SK-N-SH (cell line): ENCODE measurements around the gene SLC7A5. TPM values are rescaled to one million over a fixed set of nuclear protein-coding genes. Genes with fewer than 3 reads are reported as not detected.

ENCODE experiments used
- CTCF ChIA-PET: fragments of 300-600, 350-600 bp; formaldehyde crosslinking; extraction: SDS; loops from one replicate; lab custom pipeline; 2021; lab: Yijun Ruan, JAX
- POLR2A ChIA-PET: fragments of 350-600 bp; sonication (Branson Sonifier 250); formaldehyde crosslinking; extraction: SDS; loops from one replicate; lab custom pipeline; 2020; ENCODE audit warnings: antibody characterized with exemption, inconsistent platforms; lab: Yijun Ruan, JAX
- DNase-seq: peaks from one replicate; pipeline ENCODE4 v3.0.0; 2012
- H2AFZ ChIP-seq: fragments of 200-600 bp; sonication (generic); 2 replicates; pipeline ENCODE4 v1.8.1; 2016; ENCODE audit warnings: antibody characterized with exemption, mild to moderate bottlenecking, low read depth
- H3F3A ChIP-seq: fragments of 200-600 bp; sonication (generic); replicated peaks from 2 replicates; pipeline ENCODE3; 2016; ENCODE audit warnings: antibody characterized with exemption, mild to moderate bottlenecking; ENCODE audit not compliant: insufficient read depth
- H3K27ac ChIP-seq, 2 experiments: fragments of 200-500 bp in 1 of 2; fragments of 200-600 bp in 1 of 2; sonication (Bioruptor generic) in 1 of 2; sonication (generic), shearing (Covaris generic) in 1 of 2; 2 replicates each; pipeline versions ENCODE4 v1.5.1 to v1.6.1; 2014 to 2016; ENCODE audit warnings: low read depth in 2 of 2, inconsistent platforms in 1 of 2, low read length in 1 of 2, mild to moderate bottlenecking in 1 of 2, mixed read lengths in 1 of 2
- H3K27me3 ChIP-seq: fragments of 200-600 bp; sonication (generic), shearing (Covaris generic); 2 replicates; pipeline ENCODE4 v1.6.1; 2016; ENCODE audit warnings: mixed run types; ENCODE audit not compliant: insufficient read depth
- H3K36me3 ChIP-seq, 2 experiments: fragments of 200-500 bp in 1 of 2; fragments of 200-600 bp in 1 of 2; sonication (Bioruptor generic) in 1 of 2; sonication (generic) in 1 of 2; replicated peaks in 1 of 2; 2 replicates each; pipeline versions ENCODE3 to v1.5.1; 2014 to 2016; ENCODE audit warnings: low read length in 1 of 2, mild to moderate bottlenecking in 1 of 2; ENCODE audit not compliant: insufficient read depth in 2 of 2, control insufficient read depth in 1 of 2
- H3K4me1 ChIP-seq, 2 experiments: fragments of 200-500 bp in 1 of 2; fragments of 200-600 bp in 1 of 2; sonication (Bioruptor generic) in 1 of 2; sonication (generic), shearing (Covaris generic) in 1 of 2; 2 replicates each; pipeline versions ENCODE4 v1.5.1 to v1.6.1; 2014 to 2016; ENCODE audit warnings: low read depth in 1 of 2, low read length in 1 of 2, mixed run types in 1 of 2; ENCODE audit not compliant: insufficient read depth in 2 of 2, control insufficient read depth in 1 of 2
- H3K4me2 ChIP-seq: fragments of 200-600 bp; sonication (generic), shearing (Covaris generic); 2 replicates; pipeline ENCODE4 v1.6.1; 2017; ENCODE audit warnings: mixed run types
- H3K4me3 ChIP-seq, 2 experiments: fragments of 200-500 bp in 1 of 2; fragments of 200-600 bp in 1 of 2; sonication (Bioruptor generic) in 1 of 2; sonication (generic), shearing (Covaris generic) in 1 of 2; 2 replicates each; pipeline versions ENCODE4 v1.5.1 to v1.8.1; 2014 to 2016; ENCODE audit warnings: low read depth in 2 of 2, inconsistent platforms in 1 of 2, low read length in 1 of 2, mild to moderate bottlenecking in 1 of 2, mixed read lengths in 1 of 2, moderate library complexity in 1 of 2
- H3K79me2 ChIP-seq: fragments of 200-600 bp; sonication (generic); 2 replicates; pipeline ENCODE4 v1.8.1; 2017; ENCODE audit warnings: mild to moderate bottlenecking; ENCODE audit not compliant: insufficient read depth
- H3K9ac ChIP-seq: fragments of 200-600 bp; sonication (generic); 2 replicates; pipeline ENCODE4 v1.6.1; 2017; ENCODE audit warnings: mixed run types
- H3K9me2 ChIP-seq: fragments of 200-600 bp; sonication (generic); 2 replicates; pipeline ENCODE4 v1.6.1; 2017; ENCODE audit warnings: mixed run types
- H3K9me3 ChIP-seq: fragments of 200-600 bp; sonication (generic); 2 replicates; pipeline ENCODE4 v1.6.1; 2017; ENCODE audit warnings: mixed run types, mild to moderate bottlenecking, moderate library complexity
- H4K20me1 ChIP-seq: fragments of 200-600 bp; sonication (generic); 2 replicates; pipeline ENCODE4 v1.6.1; 2017; ENCODE audit warnings: mild to moderate bottlenecking, mixed run types; ENCODE audit not compliant: insufficient read depth
- FOXJ3 ChIP-seq: sonication (generic); formaldehyde crosslinking; IDR thresholded peaks from 2 replicates; pipeline ENCODE4 v1.5.1; 2020; ENCODE audit warnings: mild to moderate bottlenecking, missing genetic modification reagents
- JUND ChIP-seq: IDR thresholded peaks from 2 replicates; pipeline ENCODE4 v1.4.0; 2012
- MAX ChIP-seq: IDR thresholded peaks from 2 replicates; pipeline ENCODE4 v1.4.0; 2012; ENCODE audit warnings: low read depth
- NFIC ChIP-seq: IDR thresholded peaks from 2 replicates; pipeline ENCODE4 v1.4.0; 2012; ENCODE audit warnings: borderline replicate concordance
- PBX3 ChIP-seq: IDR thresholded peaks from 2 replicates; pipeline ENCODE4; 2012
- POLR2AphosphoS5 ChIP-seq: IDR thresholded peaks from 2 replicates; pipeline ENCODE4 v1.6.1; 2012; ENCODE audit warnings: low read depth, low read length
- RAD21 ChIP-seq: IDR thresholded peaks from 2 replicates; pipeline ENCODE4 v1.6.1; 2012; ENCODE audit warnings: mild to moderate bottlenecking, low read length
- REST ChIP-seq: IDR thresholded peaks from 2 replicates; pipeline ENCODE4 v1.6.1; 2012; ENCODE audit warnings: mild to moderate bottlenecking, low read depth, low read length, moderate library complexity
- RFX5 ChIP-seq: IDR thresholded peaks from 2 replicates; pipeline ENCODE4 v1.6.1; 2012; ENCODE audit warnings: mild to moderate bottlenecking, improper control_type of control experiment, low read length
- RXRA ChIP-seq: IDR thresholded peaks from 2 replicates; pipeline ENCODE4 v1.4.0; 2012; ENCODE audit warnings: low read depth, mild to moderate bottlenecking, borderline replicate concordance
- SMC3 ChIP-seq: IDR thresholded peaks from 2 replicates; pipeline ENCODE4 v1.6.1; 2012; ENCODE audit warnings: low read depth, low read length, improper control_type of control experiment
- TEAD4 ChIP-seq: IDR thresholded peaks from 2 replicates; pipeline ENCODE4 v1.4.0; 2012; ENCODE audit warnings: mild to moderate bottlenecking, borderline replicate concordance; ENCODE audit not compliant: insufficient read depth
- YY1 ChIP-seq: IDR thresholded peaks from 2 replicates; pipeline ENCODE4 v1.4.0; 2012; ENCODE audit warnings: low read depth, mild to moderate bottlenecking
- ZBTB33 ChIP-seq: IDR thresholded peaks from 2 replicates; pipeline ENCODE4 v1.4.0; 2012; ENCODE audit warnings: low read depth, borderline replicate concordance
- WGBS: methylation state at CpG from one replicate; pipeline ENCODE4 v1.1.6; 2017; ENCODE audit warnings: low lambda C conversion rate; 5-methylcytosine and 5-hydroxymethylcytosine counted together
- polyA plus RNA-seq, 3 experiments: library from polyadenylated mRNA; depleted of rRNA; stranded (reverse); fragments of >200 nt; gene quantifications; 2 replicates each; pipeline ENCODE4 v1.2.3, GENCODE V29; 2012

Gene SLC7A5
- polyA plus RNA-seq, 1 of the 3 experiments (the other 2 are of a cell fraction): 15.1 TPM

- peaks cover 0 to 26% of the 10 kb centered on the region in 2 experiments; a peak in 1 of 4 replicates for H3K4me1 ChIP-seq
- peaks cover 32% of the 10 kb centered on the region for H4K20me1 ChIP-seq
- no peak overlapping the region for H3K9ac ChIP-seq
- CTCF ChIA-PET: interaction anchor here (1.2 to 10.5 kb wide), 7 partner anchors 8 to 67 kb away, joined by 3 to 207 read pairs (median 6); partner anchors contain the start of gene SLC7A5
- no peak overlapping the region for H3K4me2 ChIP-seq
- TF ChIP-seq YY1 (no peak), SMC3 (no peak), MAX (no peak), NFIC (no peak), RAD21 (no peak), FOXJ3 (CRISPR knock-in tag) (no peak), JUND (no peak), TEAD4 (no peak)
- H3K27me3 ChIP-seq: no peaks in the 10 kb centered on the region
- H3K9me2 ChIP-seq: no peaks in the 10 kb centered on the region
- H3F3A ChIP-seq: no peaks in the 10 kb centered on the region
- H3K4me3 ChIP-seq: no peak overlapping the region
- no peaks in the 10 kb centered on the region for H3K9me3 ChIP-seq
- POLR2A ChIA-PET: interaction anchor here (0.7 to 1.1 kb wide), 2 partner anchors 38 to 39 kb away, joined by 3 read pairs; no protein-coding TSS in a partner anchor
- 90% methylated on average over 22 of the region's 31 CpGs for WGBS
- H3K27ac ChIP-seq: no peak overlapping the region; a peak in 1 of 4 replicates
- H3K36me3 ChIP-seq: peaks cover 3 to 34% of the 10 kb centered on the region in 2 experiments
- no peak for DNase-seq
- peaks cover 3% of the 10 kb centered on the region; the same call in 1 of the 2 replicates for H3K79me2 ChIP-seq
- H2AFZ ChIP-seq: no peak overlapping the region
Measured at GRCh38 chr16:87845807-87846619, 23.3 kb downstream of the SLC7A5 start.

- Histone ChIP-seq H3F3A (no peaks in the 10 kb centered on the region), H3K9me3 (no peaks in the 10 kb centered on the region), H3K4me2 (no peak overlapping the region), H2AFZ (no peak overlapping the region), H3K4me1 (peaks cover 0 to 22% of the 10 kb centered on the region in 2 experiments; a peak in 1 of 4 replicates), H3K9me2 (no peaks in the 10 kb centered on the region), H3K27ac (no peak overlapping the region), H3K4me3 (no peak overlapping the region), H4K20me1 (peaks cover 32% of the 10 kb centered on the region), H3K9ac (no peak overlapping the region), H3K79me2 (peaks cover 3% of the 10 kb centered on the region; the same call in 1 of the 2 replicates), H3K36me3 (peaks cover under 1 to 30% of the 10 kb centered on the region in 2 experiments), H3K27me3 (no peaks in the 10 kb centered on the region)
- TF ChIP-seq PBX3 (no peak), RFX5 (no peak), POLR2AphosphoS5 (no peak), YY1 (no peak), REST (no peak), RXRA (no peak), ZBTB33 (no peak), SMC3 (no peak)
- no peak for DNase-seq
- ChIA-PET POLR2A (interaction anchor here (0.8 kb wide), 1 partner anchor 38 kb away, joined by 3 read pairs; no protein-coding TSS in a partner anchor), CTCF (interaction anchor here (1.7 to 10.5 kb wide), 3 partner anchors 9 to 66 kb away, joined by 6 to 207 read pairs (median 29); partner anchors contain the start of gene SLC7A5)
- 98% methylated on average over 6 of the region's 13 CpGs for WGBS
Measured at GRCh38 chr16:87845213-87845612, 24.1 kb downstream of the SLC7A5 start.
